Natural killer cell (primary cell): ENCODE results near the gene TWSG1. TPM values are rescaled to one million over a fixed set of nuclear protein-coding genes. Genes with fewer than 3 reads are reported as not detected.

Experiments
- ATAC-seq, 3 donors: fragments of 150-1000 bp in 2 of 3; fragments of 200-7000 bp in 1 of 3; cut with Tn5 transposase; 1 replicate in 1 of 3; 2 replicates in 2 of 3; pipeline ENCODE4 v1.10.0; 2021; ENCODE audit warnings: mild to moderate bottlenecking in 2 of 3, moderate library complexity in 2 of 3
- DNase-seq, 2 donors: peaks; one replicate each; pipeline versions ENCODE4 v3.0.0 to v3.0.0-alpha.2; 2013 to 2021; ENCODE audit warnings: mixed read lengths in 1 of 2
- H3K27ac ChIP-seq: one replicate; pipeline ENCODE4 v1.5.1; 2013; ENCODE audit warnings: mild to moderate bottlenecking, low read length
- H3K27me3 ChIP-seq: one replicate; pipeline ENCODE4 v1.6.1; 2013; ENCODE audit warnings: low read length; ENCODE audit not compliant: control insufficient read depth, insufficient read depth
- H3K36me3 ChIP-seq: one replicate; pipeline ENCODE4 v1.6.1; 2013; ENCODE audit warnings: low read length; ENCODE audit not compliant: control insufficient read depth, insufficient read depth
- H3K4me1 ChIP-seq: one replicate; pipeline ENCODE4 v1.6.1; 2013; ENCODE audit warnings: low read length; ENCODE audit not compliant: control insufficient read depth, insufficient read depth
- H3K4me3 ChIP-seq: one replicate; pipeline ENCODE4 v1.5.1; 2013; ENCODE audit warnings: low read length
- H3K9me3 ChIP-seq: one replicate; pipeline ENCODE4 v1.6.1; 2013; ENCODE audit warnings: low read length; ENCODE audit not compliant: control insufficient read depth, insufficient read depth
- H3K27ac Mint-ChIP-seq, 2 donors: one replicate each; pipeline ENCODE4 v1.8.0; 2022; ENCODE audit warnings: mild to moderate bottlenecking in 2 of 2, mixed read lengths in 2 of 2, moderate library complexity in 1 of 2
- H3K27me3 Mint-ChIP-seq, 2 donors: one replicate each; pipeline ENCODE4 v1.8.0; 2022; ENCODE audit warnings: low read depth in 2 of 2, mixed read lengths in 2 of 2
- H3K36me3 Mint-ChIP-seq: one replicate; pipeline ENCODE4 v1.8.0; 2022; ENCODE audit warnings: mixed read lengths
- H3K4me1 Mint-ChIP-seq, 2 donors: one replicate each; pipeline ENCODE4 v1.8.0; 2022; ENCODE audit warnings: mixed read lengths in 2 of 2
- H3K4me3 Mint-ChIP-seq: one replicate; pipeline ENCODE4 v1.8.0; 2022; ENCODE audit warnings: mild to moderate bottlenecking, moderate library complexity, mixed read lengths
- H3K9me3 Mint-ChIP-seq, 2 donors: one replicate each; pipeline ENCODE4 v1.8.0; 2022; ENCODE audit warnings: mixed read lengths in 2 of 2
- WGBS: methylation state at CpG from one replicate; pipeline ENCODE4 v1.1.7; 2013; ENCODE audit warnings: missing lambda C conversion rate; ENCODE audit not compliant: insufficient coverage; 5-methylcytosine and 5-hydroxymethylcytosine counted together
- intact Hi-C: fragments of 100-400 bp; cut with micrococcal nuclease; formaldehyde crosslinking; loops from one replicate; pipeline ENCODE4 v1.14.2; 2022
- total RNA-seq, 4 donors: library from RNA; stranded (reverse); fragments of 120-200 nt in 1 of 4; gene quantifications; one replicate each; pipeline versions ENCODE4 v1.2.3 to v1.2.4, GENCODE V29; 2013 to 2022
- TF ChIP-seq, protein P1 (sequence below): fragments of 200-600 bp; IDR thresholded peaks from one replicate; pipeline ENCODE4 v1.8.0; 2022; ENCODE audit warnings: antibody characterized with exemption

The TWSG1 gene
- total RNA-seq, 3 donors from 2014 or later (not counting 1 experiment from before 2014, with no cell fraction given): 3.4 to 7.3 (median 5.6) TPM

DNA sequence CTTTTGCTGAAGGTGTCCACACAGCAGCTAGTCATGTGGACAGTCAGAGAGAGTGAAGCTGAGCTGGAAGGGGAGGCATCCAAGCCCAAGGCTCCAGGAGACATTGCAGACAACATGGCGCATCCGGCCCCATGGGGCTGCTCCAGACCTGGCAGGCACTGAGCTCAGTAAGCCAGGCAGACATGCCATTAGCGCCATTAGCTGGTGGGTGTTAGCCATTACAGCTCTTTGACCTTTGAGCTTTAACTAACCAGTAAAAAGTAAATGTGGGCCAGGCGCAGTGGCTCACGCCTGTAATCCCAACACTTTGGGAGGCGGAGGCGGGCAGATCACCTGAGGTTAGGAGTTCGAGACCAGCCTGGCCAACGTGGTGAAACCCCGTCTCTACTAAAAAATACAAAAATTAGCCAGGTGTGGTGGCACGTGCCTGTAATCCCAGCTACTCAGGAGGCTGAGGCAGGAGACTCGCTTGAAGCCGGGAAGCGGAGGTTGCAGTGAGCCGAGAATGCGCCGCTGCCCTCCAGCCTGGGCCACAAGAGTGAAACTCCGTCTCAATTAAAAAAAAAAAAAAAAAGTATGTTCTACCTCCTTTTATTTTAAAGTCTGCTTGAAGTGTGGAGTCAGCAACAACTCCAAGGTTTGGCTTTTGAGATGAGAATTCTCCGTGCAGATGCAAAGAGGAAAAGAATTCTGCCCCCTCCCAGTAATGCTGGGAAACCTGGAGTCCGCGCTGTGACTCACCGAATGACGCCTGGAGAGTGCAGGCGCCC is 69.4 kb downstream of the TWSG1 start:
- TF ChIP-seq, protein P1, sequence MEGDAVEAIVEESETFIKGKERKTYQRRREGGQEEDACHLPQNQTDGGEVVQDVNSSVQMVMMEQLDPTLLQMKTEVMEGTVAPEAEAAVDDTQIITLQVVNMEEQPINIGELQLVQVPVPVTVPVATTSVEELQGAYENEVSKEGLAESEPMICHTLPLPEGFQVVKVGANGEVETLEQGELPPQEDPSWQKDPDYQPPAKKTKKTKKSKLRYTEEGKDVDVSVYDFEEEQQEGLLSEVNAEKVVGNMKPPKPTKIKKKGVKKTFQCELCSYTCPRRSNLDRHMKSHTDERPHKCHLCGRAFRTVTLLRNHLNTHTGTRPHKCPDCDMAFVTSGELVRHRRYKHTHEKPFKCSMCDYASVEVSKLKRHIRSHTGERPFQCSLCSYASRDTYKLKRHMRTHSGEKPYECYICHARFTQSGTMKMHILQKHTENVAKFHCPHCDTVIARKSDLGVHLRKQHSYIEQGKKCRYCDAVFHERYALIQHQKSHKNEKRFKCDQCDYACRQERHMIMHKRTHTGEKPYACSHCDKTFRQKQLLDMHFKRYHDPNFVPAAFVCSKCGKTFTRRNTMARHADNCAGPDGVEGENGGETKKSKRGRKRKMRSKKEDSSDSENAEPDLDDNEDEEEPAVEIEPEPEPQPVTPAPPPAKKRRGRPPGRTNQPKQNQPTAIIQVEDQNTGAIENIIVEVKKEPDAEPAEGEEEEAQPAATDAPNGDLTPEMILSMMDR: no peak
- 66% methylated on average over 21 of the region's 24 CpGs for WGBS
- no peaks in the 10 kb centered on the region for H3K9me3 ChIP-seq
- peak overlapping the region; percentile 2 for H3K4me3 ChIP-seq
- Mint-ChIP-seq H3K9me3 (no peaks in the 10 kb centered on the region), H3K36me3 (no peaks in the 10 kb centered on the region), H3K4me1 (no peaks in the 10 kb centered on the region), H3K27me3 (peaks cover 9 to 12% of the 10 kb centered on the region in 2 donors), H3K4me3 (peak overlapping the region; percentile 55), H3K27ac (peak overlapping the region in 1 of 2 donors; percentile 33)
- ATAC-seq: peak in 1 of 3 donors; percentile 8
- H3K27me3 ChIP-seq: no peaks in the 10 kb centered on the region
- DNase-seq: no peak
- intact Hi-C loops: no loop called here
- H3K4me1 ChIP-seq: peaks cover 10% of the 10 kb centered on the region
- H3K27ac ChIP-seq: no peak overlapping the region
- no peaks in the 10 kb centered on the region for H3K36me3 ChIP-seq

DNA sequence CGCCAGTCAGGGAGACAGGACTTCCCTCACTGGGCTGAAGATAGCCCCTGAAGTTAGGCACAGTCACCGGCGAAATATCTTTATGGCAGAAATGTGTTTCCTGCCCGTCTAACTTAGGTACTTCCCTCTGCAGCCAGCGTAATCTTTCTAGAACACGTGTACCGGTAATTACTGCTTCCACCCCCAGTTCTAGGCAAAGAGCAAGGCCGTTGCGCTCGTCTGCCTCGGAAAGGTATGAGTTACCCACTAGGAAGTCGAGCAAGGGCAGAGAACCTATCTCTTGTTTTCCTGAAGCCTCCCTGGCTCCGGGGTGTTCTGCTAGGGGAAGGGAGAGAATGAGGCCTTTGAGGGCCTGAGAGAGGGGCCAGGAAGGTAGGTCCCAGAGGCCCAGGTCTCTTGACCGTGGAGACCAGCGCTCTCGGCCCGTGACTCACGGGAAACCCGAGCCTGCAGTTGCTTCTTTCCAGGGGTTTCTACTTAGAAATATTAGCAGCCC is 70.0 kb downstream of the TWSG1 start:
- Mint-ChIP-seq H3K36me3 (no peaks in the 10 kb centered on the region), H3K4me3 (peak overlapping the region; percentile 55), H3K4me1 (no peaks in the 10 kb centered on the region), H3K27me3 (peaks cover 9 to 13% of the 10 kb centered on the region in 2 donors), H3K9me3 (no peaks in the 10 kb centered on the region), H3K27ac (peak overlapping the region in 1 of 2 donors; percentile 33)
- Histone ChIP-seq H3K27me3 (no peaks in the 10 kb centered on the region), H3K27ac (no peak overlapping the region), H3K36me3 (no peaks in the 10 kb centered on the region), H3K4me1 (peaks cover 10% of the 10 kb centered on the region), H3K4me3 (peak overlapping the region; percentile 2), H3K9me3 (no peaks in the 10 kb centered on the region)
- 13% methylated on average over 19 of the region's 19 CpGs for WGBS
- TF ChIP-seq, protein P1: no peak
- ATAC-seq (peak; percentile 64 to 74 (median 68)), DNase-seq (peak in 1 of 2 donors; percentile 28)
- intact Hi-C loops: no loop called here

DNA sequence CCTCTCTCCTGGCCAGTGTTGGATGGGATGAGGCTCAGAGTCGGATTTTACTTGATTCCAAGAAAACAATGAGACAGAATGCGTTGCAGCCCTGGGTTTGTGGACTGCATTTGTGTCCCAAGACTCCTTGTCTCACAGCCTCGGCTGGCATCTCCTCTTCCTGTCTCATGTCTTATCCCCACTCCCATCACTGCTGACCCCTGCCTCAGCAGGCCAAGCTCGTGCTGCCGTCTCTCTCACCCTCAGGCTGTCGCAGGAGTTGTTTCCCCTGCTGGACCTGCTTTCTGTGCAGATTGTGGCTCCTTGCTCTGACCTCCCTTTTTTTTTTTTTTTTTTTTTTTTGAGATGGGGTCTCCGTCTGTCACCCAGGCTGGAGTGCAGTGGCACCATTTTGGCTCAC is 70.6 kb downstream of the TWSG1 start:
- no peak overlapping the region for H3K27ac Mint-ChIP-seq
- peaks cover 9 to 18% of the 10 kb centered on the region in 2 donors for H3K27me3 Mint-ChIP-seq
- ATAC-seq: no peak
- Histone ChIP-seq H3K36me3 (no peaks in the 10 kb centered on the region), H3K4me1 (peaks cover 10% of the 10 kb centered on the region), H3K4me3 (peak overlapping the region; percentile 2), H3K9me3 (no peaks in the 10 kb centered on the region), H3K27me3 (no peaks in the 10 kb centered on the region), H3K27ac (no peak overlapping the region)
- H3K4me3 Mint-ChIP-seq: no peak overlapping the region
- 77% methylated on average over 7 of the region's 7 CpGs for WGBS
- H3K9me3 Mint-ChIP-seq: no peaks in the 10 kb centered on the region
- TF ChIP-seq, protein P1: no peak
- no peaks in the 10 kb centered on the region for H3K4me1 Mint-ChIP-seq
- intact Hi-C loops: no loop called here
- DNase-seq: no peak
- no peaks in the 10 kb centered on the region for H3K36me3 Mint-ChIP-seq
